GM12874 (cell line): ENCODE results near the gene NMBR.

Experiments used
- CTCF ChIP-seq: IDR thresholded peaks from 2 replicates; pipeline ENCODE4 v1.5.1; 2011; ENCODE audit warnings: low read depth, mild to moderate bottlenecking, control low read depth, low read length, moderate library complexity; ENCODE audit not compliant: insufficient read depth

Gene NMBR

GRCh38 chr6:142026471-142026870, 120.5 kb downstream of the NMBR start:
- no peak for TF ChIP-seq CTCF
